Tibial nerve (tissue), 4 donors: Measurements from ENCODE around the gene CIBAR2.

Experiments
- CTCF ChIP-seq, 5 experiments: fragments of 200-600 bp in 3 of 5; fragments of 450-650 bp in 2 of 5; sonication (generic) in 3 of 5; IDR thresholded peaks; one replicate each; pipeline ENCODE4 v1.5.1; 2016 to 2019; ENCODE audit warnings: antibody characterized with exemption in 5 of 5, mild to moderate bottlenecking in 3 of 5, moderate library complexity in 2 of 5
- EP300 ChIP-seq, 2 donors: sonication (generic); formaldehyde crosslinking; IDR thresholded peaks; one replicate each; pipeline ENCODE4 v1.6.1; 2017; ENCODE audit warnings: antibody characterized with exemption in 2 of 2, mild to moderate bottlenecking in 1 of 2
- POLR2A ChIP-seq, 2 donors: fragments of 450-650 bp; IDR thresholded peaks; one replicate each; pipeline ENCODE4 v1.6.1; 2017; ENCODE audit warnings: antibody characterized with exemption in 2 of 2, mild to moderate bottlenecking in 2 of 2, moderate library complexity in 2 of 2

GRCh38 chr16:85104147-85104546 is 8.1 kb downstream of the CIBAR2 start:
- TF ChIP-seq CTCF (IDR thresholded peaks at IDR 0.05) (no peak), POLR2A (IDR thresholded peaks at IDR 0.05) (no peak), EP300 (IDR thresholded peaks at IDR 0.05) (no peak)
